ENCODE results near the gene FOXP1.

DNA sequence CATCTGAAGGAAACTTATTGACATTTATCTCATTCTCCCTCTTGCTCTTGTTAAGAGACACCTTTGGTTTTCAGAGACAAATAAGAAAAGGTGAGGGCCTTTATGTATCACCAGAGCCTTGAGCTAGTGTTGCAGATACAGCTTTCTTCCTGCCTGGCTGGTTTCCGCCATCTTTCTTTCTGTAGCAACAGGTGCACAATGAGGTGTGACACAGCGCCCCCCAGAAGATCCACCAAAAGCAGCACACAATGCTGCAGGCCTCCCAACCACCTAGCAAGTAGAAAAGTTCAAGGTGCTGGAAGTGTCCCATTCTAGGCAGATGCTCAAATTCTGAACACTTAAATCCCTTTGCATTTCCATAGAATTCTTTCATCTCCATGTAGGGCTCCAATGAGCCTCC lies 106.6 kb downstream of the FOXP1 start:
- TF ChIP-seq, protein P1, sequence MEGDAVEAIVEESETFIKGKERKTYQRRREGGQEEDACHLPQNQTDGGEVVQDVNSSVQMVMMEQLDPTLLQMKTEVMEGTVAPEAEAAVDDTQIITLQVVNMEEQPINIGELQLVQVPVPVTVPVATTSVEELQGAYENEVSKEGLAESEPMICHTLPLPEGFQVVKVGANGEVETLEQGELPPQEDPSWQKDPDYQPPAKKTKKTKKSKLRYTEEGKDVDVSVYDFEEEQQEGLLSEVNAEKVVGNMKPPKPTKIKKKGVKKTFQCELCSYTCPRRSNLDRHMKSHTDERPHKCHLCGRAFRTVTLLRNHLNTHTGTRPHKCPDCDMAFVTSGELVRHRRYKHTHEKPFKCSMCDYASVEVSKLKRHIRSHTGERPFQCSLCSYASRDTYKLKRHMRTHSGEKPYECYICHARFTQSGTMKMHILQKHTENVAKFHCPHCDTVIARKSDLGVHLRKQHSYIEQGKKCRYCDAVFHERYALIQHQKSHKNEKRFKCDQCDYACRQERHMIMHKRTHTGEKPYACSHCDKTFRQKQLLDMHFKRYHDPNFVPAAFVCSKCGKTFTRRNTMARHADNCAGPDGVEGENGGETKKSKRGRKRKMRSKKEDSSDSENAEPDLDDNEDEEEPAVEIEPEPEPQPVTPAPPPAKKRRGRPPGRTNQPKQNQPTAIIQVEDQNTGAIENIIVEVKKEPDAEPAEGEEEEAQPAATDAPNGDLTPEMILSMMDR (IDR thresholded peaks at IDR 0.05 in 4 of 5, conservative IDR thresholded peaks at IDR 0.05 in 1 of 5): no peak
- TF ChIP-seq POLR2A (IDR thresholded peaks at IDR 0.05): no peak
